Hematopoietic multipotent progenitor cell treated with erythropoietin and hydrocortisone succinate and interleukin-3 and kit ligand, for 6 days (in vitro differentiated cells): ENCODE results near the gene PIM3.
A peak's percentile ranks its signal among the peaks of the same experiment; 100 is the strongest.
"Not testable (repeated sequence)": the region's sequence is repeated elsewhere in the genome, so short reads cannot be mapped to it uniquely, and the experiment has no call there.

Experiments
- DNase-seq: peaks from one replicate; pipeline ENCODE4 v3.0.0-alpha.2; 2015

The PIM3 gene

DNA sequence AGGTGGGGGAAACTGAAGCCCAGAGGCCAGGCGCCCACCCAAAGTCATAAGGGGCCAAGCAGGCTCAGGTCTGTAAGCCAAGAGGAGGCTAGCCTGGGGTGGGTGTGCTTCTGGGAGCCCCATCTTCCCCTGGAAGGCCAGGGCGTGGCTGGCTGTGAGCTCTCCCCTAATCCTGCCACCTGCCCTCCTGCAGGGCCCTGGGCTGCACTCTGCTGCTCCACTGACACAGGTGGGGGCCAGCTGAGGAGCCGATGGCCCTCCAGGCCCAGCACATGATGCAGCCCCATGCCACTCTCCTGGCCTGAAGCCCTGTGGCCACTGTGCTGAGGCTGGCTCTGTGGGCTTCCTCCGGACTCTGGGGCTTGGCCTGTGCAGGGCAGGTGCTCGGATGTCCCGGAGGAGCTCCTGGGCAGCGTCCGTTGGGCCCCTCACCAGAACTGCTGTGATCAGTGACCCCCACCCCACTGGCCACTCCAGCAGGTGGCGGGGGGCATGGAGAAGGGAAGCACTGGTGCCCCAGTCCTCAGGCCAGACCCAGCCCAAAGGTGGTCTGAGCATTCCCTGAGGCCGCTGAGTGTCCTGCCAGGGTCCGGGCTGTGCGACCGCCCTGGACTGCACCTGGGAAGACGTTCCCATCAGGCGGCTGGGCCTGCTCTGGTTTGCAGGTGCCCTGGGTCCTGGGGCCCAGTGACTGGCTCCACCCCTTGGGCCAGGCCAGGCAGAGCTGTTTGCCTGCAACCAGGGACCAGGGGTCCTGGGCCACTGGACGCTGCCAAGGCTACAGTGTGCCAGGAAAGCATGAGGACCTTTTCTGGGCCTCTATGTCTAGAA, 8.5 kb downstream of the PIM3 start:
- no peak for DNase-seq

DNA sequence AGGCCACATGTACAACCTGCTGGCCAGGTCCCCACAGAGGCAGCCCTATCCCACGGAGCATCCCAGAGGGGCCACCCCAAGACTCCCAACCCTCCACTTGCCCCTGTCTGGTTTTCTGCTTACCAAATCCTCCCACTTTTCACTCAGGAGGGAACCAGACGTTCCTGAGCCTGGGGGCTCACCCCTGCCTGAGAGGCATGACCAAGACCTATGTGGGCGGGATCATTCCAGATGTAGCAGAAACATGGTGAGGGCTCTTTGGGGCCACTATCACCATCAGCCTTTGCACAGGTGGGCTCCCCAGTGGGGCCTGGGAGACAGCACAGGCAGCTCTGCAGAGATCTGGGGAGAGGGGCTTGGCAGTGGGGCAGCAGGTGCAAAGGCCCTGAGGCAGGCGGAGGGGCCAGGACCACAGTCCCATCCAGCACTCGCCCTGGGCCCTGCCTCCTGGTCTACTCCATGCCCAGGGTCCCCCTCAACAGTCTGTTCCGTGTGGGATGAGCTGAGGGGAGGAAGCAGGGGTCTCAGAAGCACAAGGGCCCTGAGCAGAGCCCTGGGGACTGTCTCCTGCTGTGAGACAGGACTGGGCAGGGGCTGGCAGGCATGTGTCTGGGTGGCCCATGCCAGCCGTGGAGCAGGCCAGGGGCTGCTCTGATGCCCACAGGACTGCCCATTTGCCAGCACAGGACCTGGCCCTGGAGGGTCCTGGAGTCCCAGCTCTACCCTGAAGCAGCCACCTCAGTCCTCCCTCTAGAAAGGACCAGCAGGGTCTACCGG, 9.4 kb downstream of the PIM3 start:
- no peak for DNase-seq

DNA sequence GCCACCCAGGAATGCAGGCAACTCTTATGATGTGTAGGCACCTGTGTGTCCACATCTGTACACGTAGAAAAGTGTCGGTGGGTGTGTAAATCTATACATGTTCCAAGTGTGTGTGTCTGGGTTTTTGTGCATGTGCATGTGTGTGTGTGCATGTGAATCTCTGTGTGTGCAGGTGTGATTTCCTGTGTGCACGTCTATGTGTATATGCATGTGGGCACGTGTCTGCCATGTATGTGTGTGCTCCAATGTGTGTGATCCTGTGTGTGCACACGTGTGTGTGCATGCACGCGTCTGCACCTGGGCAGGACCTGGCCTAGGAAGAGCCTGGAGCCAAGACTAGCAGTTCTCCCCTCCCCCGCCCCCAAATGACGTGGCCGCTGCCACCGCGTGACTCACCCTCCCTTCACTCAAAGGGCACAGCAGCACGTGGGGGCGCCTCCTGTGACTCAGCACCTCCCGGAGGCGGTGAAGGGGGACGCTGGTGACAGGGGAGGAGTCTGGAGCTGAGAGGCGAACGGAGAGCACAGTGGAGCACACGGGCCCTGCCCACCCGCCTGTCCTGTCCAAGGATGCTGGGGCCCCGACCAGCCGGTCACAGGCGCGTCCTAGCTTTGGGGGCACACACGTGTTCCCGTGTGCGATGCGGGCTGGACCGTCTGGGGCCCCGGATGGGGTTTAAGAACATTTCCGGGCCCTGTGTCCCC, 10.1 kb downstream of the PIM3 start:
- DNase-seq = peak; percentile 98

DNA sequence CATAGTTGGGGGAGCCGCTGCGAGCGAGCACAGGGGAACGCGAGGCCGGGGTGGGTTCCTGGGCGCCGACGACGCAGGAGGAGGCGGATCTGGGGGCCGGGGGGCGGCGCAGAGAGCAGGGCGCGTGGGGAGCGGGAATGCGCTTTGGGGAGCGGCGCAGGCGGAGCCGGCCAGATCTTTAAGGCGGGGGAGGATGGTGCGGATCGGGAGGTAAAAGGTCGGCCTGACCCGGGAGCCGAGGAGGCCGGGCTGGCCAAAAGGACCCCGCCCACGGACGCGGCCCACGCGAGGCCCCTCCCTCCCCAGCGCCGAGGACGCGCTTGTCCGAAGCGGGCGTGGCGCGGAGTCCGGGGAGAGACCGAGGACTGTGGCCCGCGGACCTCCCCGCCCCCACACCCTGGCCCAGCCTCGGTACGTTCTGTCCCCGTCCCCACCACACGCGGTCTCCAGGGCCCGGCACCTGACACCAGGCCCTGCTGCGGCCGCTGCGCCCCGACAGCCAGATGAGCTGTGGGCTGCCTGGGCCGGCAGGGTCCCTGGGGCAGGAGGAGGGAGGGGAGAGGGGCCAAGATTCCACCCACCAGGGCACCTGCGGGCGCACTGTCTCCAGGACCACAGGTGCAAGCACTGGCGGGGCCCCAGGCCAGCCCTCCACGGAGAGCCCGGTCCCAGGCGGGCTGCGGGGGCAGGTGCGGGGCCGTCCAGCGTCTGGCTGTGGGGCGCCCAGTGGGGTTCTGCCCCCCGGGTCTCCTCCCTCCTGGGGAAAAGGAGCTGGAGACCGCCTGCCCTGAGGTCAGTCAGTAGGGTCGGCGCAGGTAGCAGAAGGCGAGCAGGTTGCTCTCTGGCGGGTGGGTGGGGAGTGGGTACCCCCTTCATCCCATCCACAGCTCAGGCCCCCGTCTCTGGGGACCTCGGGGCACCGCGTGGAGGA, 10.9 kb downstream of the PIM3 start:
- DNase-seq = peak; percentile 72

DNA sequence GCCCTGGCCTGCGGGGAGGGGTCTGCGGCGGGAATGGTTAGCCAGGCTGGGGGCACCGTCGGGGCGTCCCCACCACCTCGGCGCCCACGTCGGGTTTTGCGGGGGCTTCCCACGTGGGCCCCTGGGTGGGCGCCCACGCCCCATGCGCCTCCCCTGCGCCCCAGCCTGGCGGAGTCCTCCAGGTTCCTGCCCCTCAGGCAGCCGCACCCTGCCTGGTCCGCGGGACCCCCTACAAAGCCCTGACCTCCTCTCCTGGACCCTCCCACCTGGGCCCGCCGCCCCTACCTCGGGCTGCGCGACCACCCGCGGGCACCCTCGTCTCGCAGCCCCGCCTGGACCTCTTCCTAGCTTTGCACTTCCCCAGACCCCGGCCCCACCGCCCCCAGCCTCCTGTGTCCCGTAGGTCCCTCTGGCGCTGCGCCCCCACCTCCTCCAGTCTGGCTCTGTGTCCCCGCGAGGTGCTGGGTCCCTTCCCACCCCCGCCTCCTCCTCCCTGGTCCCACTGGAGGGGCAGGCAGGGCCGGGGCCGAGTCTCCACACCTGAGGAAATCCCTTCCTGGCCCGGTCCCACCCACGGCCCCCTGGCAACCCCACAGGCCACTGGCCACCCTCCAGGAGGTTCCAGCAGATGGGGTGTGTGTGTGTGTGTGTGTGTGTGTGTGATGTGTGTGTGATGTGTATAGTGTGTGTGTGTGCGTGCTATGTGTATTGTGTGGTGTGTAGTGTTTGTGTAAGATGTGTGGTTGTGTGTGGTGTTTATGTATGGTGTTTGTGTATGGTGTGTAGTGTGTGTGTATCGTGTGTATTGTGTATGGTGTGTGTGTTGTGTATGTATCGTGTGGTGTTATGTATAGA, 11.8 kb downstream of the PIM3 start:
- no peak for DNase-seq

DNA sequence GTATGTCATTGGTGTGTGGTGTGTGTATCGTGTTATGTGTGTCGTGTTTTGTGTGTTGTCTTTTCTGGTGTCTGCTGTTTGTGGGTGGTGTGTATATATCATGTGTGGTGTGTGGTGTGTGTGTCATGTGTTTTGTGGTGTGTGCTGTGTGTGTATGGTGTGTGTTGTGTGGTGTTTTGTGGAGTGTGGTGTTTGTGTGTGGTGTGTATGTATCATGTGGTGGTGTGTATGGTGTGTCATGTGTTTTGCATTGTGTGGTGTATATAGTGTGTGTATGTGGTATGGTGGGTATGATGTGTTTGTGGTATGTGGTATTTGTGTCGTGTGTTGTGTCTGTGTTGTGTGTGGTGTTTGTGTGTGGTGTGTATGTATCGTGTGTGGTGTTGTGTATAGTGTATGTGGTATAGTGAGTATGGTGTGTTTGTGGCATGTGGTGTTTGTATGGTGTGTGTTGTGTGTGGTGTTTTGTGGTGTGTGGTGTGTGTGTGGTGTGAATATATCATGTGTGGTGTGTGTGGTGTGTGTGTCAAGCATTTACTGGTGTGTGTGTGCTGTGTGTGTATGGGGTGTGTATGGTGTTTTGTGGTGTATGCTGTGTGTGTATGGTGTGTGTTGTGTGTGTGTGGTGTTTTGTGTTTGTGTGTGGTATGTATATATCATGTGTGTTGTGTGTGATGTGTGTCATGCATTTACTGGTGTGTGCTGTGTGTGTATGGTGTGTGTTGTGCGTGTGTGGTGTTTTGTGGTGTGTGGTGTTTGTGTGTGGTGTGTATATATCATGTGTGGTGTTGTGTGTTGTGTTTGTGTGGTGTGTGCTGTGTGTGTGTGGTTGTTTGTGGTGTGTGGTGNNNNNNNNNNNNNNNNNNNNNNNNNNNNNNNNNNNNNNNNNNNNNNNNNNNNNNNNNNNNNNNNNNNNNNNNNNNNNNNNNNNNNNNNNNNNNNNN, 12.7 kb downstream of the PIM3 start:
- no peak for DNase-seq

DNA sequence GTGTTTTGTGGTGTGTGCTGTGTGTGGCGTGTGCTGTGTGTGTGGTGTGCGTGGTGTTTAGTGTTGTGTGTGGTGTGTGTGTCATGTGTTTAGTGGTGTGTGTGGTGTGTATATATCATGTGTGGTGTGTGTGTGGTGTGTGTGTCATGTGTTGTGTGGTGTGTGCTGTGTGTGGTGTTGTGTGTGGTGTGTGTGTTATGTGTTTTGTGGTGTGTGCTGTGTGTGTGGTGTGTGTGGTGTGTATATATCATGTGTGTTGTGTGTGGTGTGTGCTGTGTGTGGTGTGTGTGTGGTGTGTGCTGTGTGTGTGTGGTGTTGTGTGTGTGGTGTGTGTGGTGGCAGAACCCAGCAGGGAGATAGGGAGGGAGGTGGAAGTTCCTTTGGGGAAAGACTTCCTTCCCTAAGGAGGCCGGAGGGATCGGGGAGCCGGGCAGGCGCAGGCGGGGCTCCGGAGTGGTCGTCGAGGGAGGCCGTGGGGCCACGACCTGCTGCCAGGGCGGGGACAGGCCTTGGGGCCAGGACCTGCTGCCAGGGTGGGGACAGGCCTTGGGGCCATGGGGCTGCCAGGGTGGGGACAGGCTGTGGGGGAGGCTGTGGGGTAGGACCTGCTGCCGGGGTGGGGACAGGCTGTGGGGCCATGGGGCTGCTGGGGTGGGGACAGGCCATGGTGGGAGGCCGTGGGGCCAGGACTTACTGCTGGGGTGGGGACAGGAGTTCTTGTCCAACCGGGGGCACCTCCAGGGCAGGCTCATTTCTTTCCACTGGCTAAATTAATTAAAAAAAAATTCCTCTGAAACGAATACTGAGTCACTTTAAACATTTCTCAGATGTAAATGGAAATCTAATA, 15.2 kb downstream of the PIM3 start:
- DNase-seq = no peak

DNA sequence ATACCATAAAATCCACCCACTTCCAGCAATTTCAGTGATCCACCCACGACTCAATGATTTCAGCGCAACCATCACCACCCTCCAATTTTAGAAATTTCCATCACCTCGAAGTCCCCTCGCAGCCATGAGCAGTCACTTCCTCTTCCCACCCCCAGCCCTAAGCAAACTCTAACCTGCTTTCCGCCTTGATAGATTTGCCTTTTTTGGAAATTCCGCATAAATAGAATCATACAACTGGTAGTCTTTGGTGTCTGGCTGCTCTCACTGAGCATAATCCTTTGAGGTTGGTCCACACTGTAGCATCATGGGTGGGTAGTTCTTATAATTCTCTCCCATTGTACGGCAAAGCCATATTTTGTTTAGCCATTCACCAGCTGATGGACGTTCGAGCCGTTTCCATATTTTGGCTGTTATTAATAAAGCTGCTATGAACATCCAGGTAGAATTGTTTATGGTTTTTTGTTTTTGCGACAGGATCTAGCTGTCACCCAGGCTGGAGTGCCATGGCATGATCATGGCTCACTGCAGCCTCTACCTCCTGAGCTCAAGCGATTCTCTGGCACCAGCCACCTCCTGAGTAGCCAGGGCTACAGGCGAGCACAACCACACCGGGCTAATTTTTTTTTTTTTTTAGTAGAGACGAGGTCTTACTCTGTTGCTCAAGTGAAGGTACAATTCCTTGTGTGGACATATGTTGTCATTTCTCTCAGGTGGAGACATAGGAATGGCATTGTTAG, 16.0 kb downstream of the PIM3 start:
- DNase-seq = no peak

DNA sequence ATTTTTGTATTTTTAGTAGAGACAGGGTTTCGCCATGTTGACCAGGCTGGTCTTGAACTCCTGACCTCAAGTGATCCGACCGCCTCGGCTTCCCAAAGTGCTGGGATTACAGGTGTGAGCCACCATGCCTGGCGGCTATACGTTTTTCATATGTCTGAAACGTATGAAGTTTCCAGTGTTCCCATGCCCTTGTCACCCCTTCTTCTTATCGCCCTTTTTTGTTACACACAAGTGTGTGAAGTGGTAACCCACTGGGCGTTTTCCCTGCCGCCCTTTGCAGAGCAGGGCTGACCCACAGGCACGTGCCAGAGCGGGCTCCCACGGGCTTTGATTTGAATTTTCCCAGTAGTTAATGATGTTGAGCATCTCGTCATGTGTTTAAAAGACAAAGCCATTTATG, 17.0 kb downstream of the PIM3 start:
- no peak for DNase-seq

DNA sequence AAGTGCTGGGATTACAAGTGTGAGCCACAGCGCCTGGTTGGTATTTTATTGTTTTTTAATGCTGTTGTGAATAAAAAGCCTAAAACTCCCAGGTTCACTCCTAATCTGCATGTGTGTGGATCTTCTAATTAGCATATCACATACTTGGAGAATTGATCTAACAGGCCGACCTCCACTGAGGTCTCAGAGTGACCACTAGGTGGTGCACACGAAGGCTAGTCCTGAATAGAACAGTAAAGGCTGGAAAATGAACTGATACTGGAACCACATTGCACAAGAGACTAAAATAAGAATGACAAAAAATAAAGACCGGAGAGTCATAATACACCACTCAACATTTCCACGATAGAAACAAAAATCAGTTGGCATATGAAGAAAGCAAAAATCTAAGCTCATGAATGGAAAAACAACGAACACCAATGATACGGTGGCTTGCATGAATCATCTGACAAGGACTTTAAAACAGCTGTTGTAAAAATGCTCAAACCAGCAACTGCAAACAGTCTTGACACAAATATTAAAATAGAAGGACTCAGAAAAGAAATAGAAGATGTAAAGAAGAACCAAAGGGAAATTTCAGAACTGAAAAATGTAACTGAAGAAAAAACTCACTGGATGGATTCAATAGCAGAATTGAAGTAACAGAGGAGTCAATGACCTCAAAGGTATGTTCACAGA, 19.2 kb downstream of the PIM3 start:
- DNase-seq = peak; percentile 86

DNA sequence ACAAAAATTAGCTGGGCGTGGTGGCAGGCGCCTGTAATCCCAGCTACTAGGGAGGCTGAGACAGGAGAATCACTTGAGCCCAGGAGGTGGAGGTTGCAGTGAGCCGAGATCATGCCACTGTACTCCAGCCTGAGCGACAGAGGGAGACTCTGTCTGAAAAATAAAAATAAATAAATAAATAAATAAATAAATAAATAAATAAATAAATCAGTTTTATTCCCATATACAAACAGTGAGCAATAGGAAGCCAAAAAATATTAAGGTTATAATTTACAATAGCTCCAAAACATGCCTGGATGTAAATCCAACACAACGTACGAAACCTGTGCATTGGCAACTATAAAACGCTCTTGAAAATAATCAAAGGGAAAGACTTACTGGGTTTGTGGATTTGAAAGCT, 21.2 kb downstream of the PIM3 start:
- DNase-seq = not testable (repeated sequence)

DNA sequence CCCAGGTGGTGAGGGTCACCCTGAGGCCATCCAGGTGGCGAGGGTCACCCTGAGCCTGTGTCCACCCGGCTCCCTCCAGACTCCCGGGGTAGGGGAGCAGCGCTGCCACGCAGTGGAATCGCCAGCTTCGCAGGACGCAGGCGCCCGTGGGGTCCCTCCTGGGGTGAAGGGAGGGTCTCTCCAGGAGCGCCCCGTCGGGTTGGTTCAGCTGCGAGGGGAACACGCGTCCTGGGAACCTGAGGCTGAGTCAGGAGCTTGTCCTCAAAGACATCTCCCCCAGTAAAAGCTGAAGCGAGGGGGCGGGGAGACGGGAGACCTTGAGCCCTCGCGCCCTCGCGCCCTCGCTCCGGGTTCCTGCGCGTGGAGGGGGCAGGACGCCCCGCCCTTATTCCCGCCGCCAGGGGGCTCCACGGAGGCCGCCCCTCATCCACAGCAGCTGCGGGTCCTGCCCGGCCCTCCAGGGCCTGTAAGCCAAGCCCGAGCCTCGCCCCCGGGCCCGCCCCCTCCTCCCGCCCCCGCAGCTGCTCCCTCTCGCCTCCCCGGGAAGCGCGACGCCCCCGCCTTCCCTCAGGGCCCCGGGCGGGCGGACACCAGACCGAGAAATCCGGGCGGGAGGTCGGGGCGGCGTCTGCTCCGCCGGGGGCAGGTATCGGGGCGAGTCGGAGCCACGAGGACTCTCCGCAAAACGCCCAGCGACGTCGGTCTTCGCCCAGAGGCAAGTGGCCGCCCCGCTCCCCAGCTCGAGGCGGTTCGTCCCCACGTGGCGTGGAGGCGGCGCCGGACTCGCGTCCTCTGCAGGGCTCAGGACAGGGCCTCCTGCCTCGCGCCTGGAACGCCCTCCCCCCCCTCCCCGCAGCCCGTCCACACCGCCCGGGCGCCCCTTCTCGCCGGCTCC, 22.8 kb downstream of the PIM3 start:
- DNase-seq = peak; percentile 39

DNA sequence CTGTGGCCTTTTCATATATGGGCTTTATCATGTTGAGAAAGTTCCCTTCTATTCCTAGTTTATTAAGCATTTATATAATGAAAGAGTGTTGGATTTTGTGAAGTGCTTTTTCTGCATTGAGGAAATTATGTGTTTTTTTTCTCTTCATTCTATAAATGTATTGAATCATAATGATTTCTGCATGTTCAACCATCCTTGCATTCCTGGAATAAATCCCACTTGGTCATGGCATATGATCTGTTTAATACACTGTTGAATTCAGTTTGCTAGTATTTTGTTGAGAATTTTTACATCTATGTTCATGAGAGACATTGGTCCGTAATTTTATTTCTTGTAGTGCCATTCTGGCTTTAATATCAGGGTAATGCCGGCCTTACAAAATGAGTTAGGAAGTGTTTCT, 25.8 kb downstream of the PIM3 start:
- no peak for DNase-seq

DNA sequence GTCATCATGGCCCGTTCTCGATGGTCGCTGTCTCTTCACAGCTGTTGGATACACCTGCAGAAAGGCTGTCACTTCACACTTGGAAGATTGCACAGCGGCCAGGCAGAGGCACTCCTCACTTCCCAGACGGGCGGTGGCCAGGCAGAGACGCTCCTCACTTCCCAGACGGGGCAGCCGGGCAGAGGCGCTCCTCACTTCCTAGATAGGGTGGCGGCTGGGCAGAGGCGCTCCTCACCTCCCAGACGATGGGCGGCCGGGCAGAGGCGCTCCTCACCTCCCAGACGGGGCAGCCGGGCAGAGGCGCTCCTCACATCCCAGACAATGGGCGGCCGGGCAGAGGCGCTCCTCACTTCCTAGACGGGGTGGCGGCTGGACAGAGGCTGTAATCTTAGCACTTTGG, 29.3 kb downstream of the PIM3 start:
- DNase-seq = not testable (repeated sequence)

DNA sequence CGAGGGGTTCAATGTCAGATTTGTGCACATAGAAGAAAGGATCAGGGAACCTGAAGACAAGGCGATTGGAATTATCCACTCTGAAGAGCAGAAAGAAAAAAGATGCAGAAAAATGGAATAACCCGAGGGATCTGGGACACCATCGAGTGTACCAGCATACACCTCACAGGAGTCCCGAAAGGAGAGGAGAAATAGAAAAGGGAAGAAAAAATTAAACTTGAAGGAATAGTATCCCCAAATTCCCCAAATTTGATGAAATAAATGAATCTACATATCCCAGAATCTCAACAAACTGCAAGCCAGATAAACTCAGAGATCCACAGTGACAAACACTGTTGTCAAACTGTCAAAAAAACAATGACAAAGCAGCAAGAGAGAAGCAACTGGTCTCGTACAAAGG, 30.6 kb downstream of the PIM3 start:
- no peak for DNase-seq

DNA sequence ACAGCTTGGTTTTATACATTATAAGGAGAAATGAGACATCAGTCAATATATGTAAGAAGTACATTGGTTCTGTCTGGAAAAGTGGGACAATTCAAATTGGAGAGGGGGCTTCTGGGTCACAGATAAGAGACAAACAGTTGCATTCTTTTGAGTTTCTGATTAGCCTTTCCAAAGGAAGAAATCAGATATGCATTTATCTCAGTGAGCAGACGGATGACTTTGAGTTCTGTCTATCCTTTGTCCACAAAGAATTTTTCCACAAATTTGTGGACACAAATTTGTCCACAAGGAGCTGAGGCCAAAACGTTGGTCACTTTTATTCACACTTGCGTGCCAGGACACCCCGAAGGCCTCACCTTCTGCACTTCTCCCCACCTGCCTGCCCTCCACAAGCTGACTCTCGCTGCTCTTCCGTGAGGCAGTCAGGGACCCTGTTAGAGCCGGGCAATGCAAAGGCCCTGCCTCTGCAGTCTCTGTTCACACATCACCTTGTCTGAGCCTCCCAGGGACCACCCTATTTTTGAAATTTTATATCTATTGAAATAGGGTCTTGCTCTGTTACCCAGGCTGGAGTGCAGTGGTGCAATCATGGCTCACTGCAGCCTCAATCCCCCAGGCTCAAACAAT, 31.4 kb downstream of the PIM3 start:
- DNase-seq = no peak
